ENCODE measurements around the gene P2RX5.
"Not testable (repeated sequence)": the region's sequence is repeated elsewhere in the genome, so short reads cannot be mapped to it uniquely, and the experiment has no call there.

The P2RX5 gene, protein sequence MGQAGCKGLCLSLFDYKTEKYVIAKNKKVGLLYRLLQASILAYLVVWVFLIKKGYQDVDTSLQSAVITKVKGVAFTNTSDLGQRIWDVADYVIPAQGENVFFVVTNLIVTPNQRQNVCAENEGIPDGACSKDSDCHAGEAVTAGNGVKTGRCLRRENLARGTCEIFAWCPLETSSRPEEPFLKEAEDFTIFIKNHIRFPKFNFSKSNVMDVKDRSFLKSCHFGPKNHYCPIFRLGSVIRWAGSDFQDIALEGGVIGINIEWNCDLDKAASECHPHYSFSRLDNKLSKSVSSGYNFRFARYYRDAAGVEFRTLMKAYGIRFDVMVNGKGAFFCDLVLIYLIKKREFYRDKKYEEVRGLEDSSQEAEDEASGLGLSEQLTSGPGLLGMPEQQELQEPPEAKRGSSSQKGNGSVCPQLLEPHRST

DNA sequence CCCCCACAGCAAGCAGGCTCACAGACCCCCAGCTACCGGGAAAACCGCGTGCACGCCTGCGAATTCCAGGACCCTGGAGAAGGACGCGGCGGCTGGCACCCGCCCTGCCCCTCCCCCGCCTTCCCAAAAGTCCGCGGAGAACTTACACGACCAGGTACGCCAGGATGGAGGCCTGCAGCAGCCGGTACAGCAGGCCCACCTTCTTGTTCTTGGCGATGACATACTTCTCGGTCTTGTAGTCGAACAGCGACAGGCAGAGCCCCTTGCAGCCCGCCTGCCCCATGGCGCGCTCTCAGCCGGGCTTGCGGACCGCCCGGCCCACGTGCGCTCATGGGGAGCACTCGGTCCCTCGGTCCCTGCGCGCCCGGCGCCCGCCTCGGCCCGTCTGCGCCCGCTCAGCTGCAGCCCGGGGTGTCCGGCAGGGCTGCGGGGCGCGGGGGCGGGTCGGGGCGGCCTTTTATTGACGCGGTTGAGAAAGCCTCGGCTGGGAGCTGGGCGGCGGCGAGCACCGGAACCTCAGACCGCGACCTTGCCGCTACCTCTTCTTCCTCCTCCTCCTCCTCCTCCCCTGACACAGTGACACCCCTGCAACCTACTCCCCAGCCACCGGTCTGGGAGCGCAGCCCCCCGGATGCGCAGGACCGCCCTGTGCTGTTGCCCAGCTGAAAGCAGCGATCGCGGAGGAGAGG is at the start of gene P2RX5:
Gene P2RX5, minus strand, starts transcription at position 433 of the 689 bp plus-strand sequence. Its CDS starts 150 bp downstream, at position 283.
- DNase-seq (ENCODE audit: low spot score) = peak; percentile 45

DNA sequence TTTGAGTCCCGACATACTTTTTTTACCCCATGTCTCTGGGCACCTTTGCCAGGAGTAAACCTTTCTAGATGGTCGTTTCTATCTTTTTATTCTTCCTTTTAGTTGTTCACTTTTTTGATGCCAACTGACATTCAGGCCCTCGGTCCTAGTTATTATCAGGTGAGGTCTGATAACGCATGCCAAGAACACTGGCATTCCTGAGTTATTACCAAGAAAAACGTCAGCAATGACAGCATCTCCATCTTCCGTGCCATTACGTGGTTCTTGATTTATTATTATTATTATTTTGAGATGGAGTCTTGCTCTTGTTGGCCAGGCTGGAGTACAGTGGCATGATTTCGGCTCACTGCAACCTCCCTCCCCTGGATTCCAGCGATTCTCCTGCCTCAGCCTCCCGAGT is 49.1 kb upstream of the P2RX5 start:
- no peak for DNase-seq (ENCODE audit: low spot score)

DNA sequence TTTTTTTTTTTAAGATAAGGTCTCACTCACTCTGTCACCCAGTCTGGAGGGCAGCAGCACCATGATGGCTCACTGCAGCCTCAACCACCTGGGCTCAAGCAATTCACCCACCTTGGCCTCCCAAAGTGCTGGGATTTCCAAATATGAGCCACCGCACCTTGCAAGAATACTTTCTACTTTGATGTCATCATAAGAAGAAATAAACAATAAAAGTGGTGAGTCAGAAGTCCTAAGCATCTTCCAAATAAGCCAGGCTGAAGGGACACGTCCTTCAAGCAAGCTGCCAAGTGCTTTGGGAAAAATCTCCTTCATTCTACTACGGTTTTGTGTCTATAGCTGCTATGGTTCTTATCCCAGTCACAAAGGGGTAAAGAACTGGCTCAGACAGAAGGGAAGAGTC is 48.1 kb upstream of the P2RX5 start:
- no peak for DNase-seq (ENCODE audit: low spot score)

DNA sequence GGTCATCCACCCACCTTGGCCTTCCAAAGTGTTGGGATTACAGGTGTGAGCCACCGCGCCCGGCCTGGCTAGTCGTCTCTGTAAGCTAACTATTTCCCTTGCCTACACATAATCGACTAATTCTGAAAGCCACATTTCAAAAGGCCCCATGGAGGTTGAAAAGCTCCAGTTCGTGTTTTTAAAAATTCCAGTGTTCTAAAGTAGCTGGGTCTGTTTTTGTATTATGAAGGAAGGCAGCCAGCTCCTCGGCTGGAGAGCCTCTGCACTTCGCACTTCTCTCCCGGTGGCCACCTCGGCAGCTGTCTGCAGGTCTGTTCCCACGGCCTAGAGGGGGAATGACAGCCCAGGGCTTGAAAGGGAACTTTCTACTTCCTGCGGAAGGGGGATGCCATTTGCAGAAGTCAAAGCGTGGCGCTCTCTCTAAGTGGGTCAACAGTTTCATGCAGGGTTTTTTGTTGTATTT is 44.7 kb upstream of the P2RX5 start:
- DNase-seq (ENCODE audit: low spot score) = peak; percentile 51

DNA sequence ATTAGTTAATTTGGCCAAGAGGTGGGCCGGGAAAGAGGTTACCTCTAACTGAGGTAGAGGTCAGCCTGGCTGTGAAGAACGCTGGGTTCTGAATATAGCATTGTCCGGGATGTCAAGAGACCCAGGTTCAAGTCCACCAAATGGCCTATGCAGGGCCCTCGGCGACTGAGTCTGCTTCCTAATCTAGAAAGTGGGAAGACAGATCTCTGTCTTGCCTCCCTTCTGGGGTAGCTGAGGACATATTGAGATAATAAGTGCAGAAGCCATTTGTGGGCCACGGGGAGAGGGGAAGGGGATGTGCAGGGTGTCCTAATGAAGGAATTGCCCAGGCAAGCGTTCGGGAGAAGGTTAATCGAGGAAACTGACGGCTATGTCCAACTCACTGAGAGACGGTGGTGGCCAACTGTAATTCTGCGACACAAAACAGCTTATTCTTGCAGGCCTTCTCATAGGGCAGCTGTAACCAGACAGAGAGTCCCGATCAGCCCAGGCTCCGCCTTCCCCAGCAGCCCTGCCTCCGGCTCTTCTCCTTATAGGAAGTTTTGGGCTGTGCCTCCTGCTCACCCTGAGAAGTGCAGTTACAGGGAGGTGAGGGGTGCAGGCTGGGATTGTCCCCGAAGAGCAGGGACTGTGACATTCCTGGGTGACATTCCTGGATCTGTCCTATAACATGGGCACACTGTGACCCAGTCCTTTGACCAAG is 43.6 kb upstream of the P2RX5 start:
- no peak for DNase-seq (ENCODE audit: low spot score)

DNA sequence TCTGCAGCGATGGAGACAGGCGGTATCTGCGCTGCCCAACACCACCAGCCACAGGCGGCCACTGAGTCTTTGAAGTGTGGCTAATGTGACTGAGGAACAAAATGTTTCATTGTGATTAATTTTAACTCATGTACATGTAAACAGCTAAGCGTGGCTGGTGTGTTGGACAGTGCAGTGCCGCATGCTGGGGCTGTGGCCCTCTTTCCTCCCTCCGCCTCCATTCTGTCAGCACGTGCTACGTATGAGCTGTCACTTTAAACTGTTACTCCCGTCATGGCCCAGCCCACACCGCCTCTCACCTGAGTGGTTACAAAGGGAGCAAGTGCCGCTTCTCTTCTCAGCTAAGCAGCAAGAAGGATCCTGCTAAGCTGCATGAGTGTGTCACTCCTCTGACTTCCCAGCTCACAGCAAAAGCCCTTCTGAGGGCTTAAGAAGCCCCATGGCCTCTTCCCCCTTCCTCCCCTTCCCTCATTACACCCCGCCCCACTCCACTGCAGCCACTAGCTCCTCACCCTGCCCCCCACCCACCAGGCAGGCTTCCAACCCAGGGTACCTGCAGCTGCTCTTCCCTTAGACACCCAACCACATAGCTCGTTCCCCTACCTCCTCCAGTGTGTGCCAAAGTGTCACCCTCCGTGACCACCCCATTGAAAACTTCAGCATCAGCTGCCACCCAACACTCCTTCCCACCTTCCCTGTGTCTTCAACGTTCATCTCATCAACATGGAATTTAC is 42.8 kb upstream of the P2RX5 start:
- peak; percentile 78 for DNase-seq (ENCODE audit: low spot score)

DNA sequence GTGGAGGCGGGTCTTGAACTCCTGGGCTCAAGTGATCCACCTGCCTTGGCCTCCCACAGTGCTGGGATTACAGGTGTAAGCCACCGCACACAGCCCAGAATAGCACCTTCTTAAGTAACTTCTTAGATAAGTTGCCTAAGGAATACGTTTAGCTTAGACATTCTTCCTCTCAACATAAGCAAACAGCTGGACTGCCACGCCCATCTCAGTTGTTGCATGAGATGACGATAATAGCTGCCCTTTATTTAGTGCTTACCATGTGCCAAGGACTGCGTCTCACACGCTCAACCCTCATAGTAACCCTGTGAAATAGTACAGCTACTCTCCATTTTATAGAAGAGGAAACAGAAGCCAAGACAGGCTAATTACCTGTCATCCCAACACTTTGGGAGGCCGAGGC is 39.6 kb upstream of the P2RX5 start:
- no peak for DNase-seq (ENCODE audit: low spot score)

DNA sequence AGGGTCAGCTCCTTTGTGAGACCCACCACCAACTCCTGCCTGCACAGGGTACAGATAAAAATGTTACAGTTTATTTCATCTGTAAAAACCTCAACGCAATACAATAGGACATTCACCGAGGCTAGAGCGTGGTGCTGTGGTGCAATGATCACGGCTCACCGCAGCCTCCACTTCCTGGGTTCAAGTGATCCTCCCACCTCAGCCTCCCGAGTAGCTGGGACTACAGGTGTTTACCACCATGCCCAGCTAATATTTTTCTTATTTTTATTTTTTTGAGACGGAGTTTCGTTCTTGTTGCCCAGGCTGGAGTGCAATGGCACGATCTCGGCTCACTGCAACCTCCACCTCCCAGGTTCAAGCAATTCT is 38.9 kb upstream of the P2RX5 start:
- DNase-seq (ENCODE audit: low spot score) = not testable (repeated sequence)

DNA sequence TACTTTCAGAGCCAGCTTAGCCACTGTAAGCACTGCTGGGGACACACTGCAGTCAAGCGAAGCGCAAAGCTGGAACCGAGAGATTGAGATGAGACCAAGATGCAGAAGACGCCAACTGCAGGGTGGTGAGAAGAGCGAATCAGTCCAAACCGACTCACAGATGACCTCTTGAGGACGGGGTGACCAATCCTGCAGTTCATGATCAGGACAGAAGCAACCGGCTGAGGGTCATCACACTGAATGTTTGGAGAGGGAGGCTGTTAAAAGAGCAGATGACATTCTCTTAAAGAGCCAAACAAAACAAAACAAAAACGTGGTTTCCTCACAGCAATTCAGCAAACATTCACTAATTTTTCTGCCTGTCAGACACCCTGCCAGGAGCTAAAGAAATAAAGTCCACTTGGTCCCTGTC is 36.3 kb upstream of the P2RX5 start:
- no peak for DNase-seq (ENCODE audit: low spot score)

DNA sequence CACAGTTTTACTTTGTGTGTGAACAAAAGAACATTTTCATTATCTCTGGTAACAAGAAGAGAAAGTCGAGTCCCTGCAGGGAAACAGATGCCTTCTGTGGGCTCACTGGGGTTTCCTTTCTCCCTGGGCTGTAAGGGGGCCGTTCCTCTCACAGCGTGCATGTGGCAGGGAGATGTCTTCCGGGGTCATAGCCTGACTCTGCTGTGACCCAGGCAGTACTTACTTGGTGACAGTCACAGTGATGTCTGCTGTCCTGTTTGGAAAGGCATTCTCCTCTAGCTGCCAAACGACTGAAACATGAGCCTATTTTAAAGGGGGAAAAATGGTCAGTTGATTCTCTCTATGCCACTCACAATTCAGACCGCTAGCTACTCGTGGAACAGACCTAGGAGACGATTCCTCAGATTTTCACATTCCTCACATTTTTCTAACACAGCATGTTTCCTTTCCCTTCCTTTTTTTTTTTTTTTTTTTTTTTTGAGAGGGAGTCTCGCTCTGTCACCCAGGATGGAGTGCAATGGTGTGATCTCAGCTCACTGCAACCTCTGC is 35.0 kb upstream of the P2RX5 start:
- no peak for DNase-seq (ENCODE audit: low spot score)

DNA sequence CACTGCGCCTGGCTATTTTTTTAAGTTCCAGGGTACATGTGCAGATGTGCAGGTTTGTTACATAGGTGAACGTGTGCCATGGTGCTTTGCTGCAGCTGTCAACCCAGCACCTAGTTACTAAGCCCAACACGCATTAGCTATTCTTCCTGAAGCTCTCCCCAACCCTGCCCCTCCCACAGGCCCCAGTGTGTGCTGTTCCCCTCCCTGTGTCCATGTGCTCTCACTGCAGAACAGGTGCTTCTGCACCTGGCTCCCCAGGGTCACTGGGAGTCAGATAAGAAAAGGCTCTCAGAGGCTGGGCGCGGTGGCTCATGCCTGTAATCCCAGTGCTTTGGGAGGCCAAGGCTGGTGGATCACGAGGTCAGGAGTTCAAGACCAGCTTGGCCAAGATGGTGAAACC is 33.9 kb upstream of the P2RX5 start:
- no peak for DNase-seq (ENCODE audit: low spot score)

DNA sequence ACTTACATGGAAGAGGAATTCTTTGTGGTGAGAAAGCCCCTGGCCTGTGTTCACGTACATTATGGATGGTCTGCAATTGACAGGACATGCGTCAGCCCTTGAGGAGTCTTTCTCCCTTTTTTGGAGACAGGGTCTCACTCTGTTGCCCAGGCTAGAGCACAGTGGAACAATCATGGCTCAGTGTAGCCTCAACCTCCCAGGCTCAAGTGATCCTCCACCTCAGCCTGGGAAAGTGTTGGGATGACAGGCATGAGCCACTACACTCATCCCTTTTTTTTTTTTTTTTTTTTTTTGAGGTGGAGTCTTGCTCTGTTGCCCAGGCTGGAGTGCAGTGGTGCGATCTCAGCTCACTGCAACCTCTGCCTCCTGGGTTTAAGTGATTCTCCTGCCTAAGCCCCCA is 32.1 kb upstream of the P2RX5 start:
- not testable (repeated sequence) for DNase-seq (ENCODE audit: low spot score)

DNA sequence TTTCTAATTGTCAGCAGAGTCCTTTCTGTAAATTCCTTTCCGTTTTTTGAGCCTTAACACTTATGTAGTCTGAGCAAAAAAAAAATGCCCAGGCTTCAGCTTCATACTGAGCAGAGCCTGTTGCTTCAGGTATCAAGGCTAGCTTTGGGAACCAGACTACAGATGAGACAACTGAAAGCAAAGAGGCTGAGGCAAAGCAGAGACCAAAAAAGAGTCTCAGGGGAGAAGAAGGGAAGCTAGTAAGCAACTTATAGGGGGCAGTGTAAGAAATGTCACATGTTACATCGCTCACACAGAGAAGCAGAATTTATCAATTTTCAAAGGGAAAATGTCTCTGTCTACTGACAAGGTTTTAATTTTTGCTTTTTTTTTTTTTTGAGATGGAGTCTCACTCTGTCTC is 31.1 kb upstream of the P2RX5 start:
- no peak for DNase-seq (ENCODE audit: low spot score)

DNA sequence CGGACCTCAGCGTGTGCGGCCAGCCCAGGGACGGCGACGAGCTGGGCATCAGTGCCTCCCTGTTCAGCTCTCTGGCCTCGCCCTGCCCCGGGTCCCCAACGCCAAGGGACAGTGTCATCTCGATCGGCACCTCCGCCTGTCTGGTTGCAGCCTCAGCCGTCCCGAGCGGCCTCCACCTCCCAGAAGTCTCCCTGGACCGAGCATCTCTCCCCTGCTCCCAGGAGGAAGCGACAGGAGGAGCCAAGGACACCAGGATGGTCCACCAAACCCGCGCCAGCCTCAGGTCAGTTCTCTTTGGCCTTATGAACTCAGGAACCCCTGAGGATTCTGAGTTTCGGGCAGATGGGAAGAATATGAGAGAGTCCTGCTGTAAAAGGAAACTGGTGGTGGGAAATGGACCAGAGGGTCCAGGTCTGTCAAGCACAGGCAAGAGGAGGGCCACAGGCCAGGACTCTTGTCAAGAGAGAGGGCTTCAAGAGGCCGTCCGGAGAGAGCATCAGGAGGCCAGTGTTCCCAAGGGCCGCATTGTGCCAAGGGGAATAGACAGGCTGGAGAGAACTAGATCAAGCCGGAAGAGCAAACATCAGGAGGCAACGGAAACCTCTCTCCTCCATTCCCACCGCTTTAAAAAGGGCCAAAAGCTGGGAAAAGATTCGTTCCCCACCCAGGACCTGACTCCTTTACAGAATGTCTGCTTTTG is 28.6 kb upstream of the P2RX5 start:
- no peak for DNase-seq (ENCODE audit: low spot score)

DNA sequence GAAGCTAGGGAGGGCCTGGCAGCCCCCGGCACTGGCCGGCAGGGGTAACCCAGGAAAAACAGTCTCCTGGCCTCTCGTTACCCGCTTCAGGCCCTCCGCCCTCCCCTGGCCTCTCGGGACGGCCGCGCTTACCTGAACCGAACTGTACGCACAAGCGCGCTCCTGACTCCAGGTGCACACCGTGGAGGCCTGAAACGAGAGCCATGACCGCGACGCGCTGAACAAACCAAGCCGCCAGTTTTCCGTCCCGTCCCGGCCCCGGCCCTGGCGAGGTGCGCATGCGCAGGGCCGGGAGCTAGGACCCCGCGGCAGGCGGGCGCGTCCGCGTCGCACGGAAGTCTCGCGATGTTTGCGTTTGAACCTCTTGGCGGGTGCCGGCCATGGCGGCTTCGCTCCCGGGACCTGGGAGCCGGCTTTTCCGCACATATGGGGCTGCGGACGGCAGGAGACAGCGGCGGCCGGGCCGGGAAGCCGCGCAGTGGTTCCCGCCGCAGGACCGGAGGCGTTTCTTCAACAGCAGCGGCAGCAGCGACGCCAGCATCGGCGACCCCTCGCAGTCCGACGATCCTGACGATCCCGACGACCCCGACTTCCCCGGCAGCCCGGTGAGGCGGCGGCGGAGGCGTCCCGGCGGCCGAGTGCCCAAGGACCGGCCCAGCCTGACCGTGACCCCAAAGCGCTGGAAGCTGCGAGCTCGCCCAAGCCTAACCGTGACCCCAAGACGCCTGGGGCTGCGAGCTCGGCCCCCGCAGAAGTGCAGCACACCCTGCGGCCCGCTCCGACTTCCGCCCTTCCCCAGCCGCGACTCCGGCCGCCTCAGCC is 27.8 kb upstream of the P2RX5 start, which contains the start of gene HASPIN:
Gene HASPIN, plus strand, starts transcription at position 348 of the 822 bp plus-strand sequence. Its CDS starts 33 bp downstream, at position 381.
- DNase-seq (ENCODE audit: low spot score) = peak; percentile 93

DNA sequence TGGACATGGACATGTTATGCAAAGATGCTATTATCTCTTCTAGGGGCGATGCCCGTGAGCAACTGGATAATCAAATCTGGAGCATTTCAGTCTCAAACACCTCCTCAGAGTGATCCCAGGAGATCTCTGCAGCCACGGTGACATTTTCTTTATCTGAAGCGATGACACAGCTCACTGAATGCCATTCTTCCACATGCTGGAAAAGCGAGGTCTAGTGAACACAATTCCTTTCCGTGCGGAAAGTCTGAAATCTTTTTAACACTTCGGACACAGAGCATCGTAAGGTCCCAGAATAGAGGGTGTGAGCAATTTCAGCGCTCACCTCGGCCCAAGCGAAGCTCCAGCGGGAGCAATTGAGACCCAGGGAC is 27.2 kb upstream of the P2RX5 start:
- no peak for DNase-seq (ENCODE audit: low spot score)

DNA sequence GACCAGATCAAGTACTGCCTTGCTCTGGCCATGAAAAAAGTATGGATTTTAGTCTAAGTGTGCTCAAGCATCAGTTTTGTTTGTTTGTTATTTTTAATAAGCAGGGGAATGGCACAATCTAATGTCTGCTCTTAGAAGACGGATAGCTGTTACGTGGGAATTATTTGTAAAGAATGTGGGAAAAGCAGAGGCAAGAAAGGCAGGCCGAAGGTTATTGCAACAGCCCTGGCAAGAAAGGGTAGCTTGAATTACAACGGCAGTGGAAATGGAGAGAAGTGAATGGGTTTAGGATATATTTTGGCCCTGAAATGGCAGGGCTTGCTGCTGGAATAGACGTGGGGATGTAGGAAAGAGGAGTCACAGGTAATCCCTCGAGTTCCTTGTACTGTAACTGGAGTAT is 26.8 kb upstream of the P2RX5 start:
- no peak for DNase-seq (ENCODE audit: low spot score)

DNA sequence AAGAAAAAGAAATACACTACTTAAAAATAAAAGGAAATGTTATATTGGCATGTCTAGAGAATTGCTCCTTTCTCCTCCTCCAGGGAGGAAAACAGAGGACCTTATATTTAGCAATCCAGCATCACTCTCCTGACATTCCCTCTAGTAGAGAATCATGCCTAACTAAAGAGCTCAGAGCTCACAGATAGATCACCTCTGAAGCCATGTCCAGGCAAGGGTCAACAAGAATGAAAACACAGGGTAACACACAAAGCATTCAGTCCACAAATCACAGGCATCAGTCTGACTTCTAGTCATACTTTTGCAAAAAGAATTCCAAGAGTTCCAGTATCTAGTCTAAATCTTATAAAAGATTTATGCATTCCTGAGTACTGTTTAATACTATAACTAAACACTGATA is 23.3 kb upstream of the P2RX5 start:
- no peak for DNase-seq (ENCODE audit: low spot score)

DNA sequence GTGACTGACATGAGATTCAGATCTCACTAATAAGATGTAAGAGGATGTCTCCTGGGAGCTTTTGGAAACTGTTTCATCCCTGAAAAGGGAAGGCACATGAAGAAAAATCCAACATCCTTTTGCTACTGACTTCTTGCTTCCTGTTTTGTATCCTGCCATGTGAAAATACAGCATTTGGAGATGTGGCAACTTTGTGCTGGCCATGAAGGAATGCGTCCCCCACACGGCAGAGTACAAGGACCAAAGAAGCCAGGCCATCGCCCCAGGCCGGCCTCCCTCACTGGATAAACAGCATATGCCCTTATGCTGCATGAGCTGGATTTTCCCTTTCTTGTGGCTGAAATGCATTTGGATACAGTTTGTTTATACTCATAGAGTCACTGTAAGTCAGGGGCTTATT is 22.2 kb upstream of the P2RX5 start:
- DNase-seq (ENCODE audit: low spot score) = no peak

DNA sequence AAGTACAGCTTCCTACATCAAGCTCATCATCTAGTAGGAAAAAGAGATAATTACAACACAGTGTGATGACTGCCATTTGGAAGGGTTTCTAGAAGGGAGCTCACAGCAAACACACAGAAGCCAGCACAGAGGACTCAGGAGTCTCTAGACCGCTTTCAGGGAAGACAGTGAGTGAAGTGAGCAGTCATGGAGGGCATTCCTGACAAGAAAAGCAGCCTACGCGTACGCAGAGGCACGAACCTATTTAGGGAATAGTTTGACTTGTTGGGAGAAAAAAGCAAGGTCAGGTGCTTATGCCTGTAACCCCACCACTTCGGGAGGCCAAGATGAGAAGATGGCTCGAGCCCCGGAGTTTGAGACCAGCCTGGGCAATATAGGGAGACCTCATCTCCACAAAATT is 19.3 kb upstream of the P2RX5 start:
- no peak for DNase-seq (ENCODE audit: low spot score)
